SK-N-DZ (cell line): ENCODE data around the gene ST8SIA1. TPM values are rescaled to one million over a fixed set of nuclear protein-coding genes. Genes with fewer than 3 reads are reported as not detected.
"Not testable (repeated sequence)": the region's sequence is repeated elsewhere in the genome, so short reads cannot be mapped to it uniquely, and the experiment has no call there.

ENCODE experiments used
- DNase-seq: peaks from one replicate; pipeline ENCODE4 v3.0.0-alpha.2; 2015; ENCODE audit warnings: low spot score
- polyA plus RNA-seq, 2 experiments: library from polyadenylated mRNA; depleted of rRNA; stranded (reverse); fragments of >200 nt; gene quantifications; 2 replicates each; pipeline ENCODE4 v1.2.3, GENCODE V29; 2014

ST8SIA1 gene
- 46.8 and 53.2 TPM in 2 replicates for polyA plus RNA-seq (2014; cell fraction: cytosol; rRNA removed)
- polyA plus RNA-seq (2014; cell fraction: nucleus; rRNA removed) = 79.5 and 84.9 TPM in 2 replicates

GRCh38 chr12:22334410-22335100, at the start of gene ST8SIA1:
ST8SIA1 (minus strand) TSS chr12:22334707; CDS start chr12:22334232, 475 bp downstream.
- DNase-seq = peak; percentile 31

- no peak for DNase-seq
Measured at GRCh38 chr12:22380031-22380430, 45.5 kb upstream of the ST8SIA1 start.

GRCh38 chr12:22377731-22378496, 43.4 kb upstream of the ST8SIA1 start:
- no peak for DNase-seq

GRCh38 chr12:22376596-22377150, 42.2 kb upstream of the ST8SIA1 start:
- DNase-seq = not testable (repeated sequence)

GRCh38 chr12:22374508-22374907, 40.0 kb upstream of the ST8SIA1 start:
- no peak for DNase-seq

- no peak for DNase-seq
Measured at GRCh38 chr12:22372277-22372837, 37.9 kb upstream of the ST8SIA1 start.

GRCh38 chr12:22366181-22366580, 31.7 kb upstream of the ST8SIA1 start:
- DNase-seq = no peak

- no peak for DNase-seq
Measured at GRCh38 chr12:22361785-22362184, 27.3 kb upstream of the ST8SIA1 start.

- DNase-seq = no peak
Measured at GRCh38 chr12:22360774-22361173, 26.3 kb upstream of the ST8SIA1 start.

GRCh38 chr12:22357531-22357930, 23.0 kb upstream of the ST8SIA1 start:
- peak; percentile 95 for DNase-seq

- DNase-seq = peak; percentile 92
Measured at GRCh38 chr12:22356231-22356630, 21.7 kb upstream of the ST8SIA1 start.

- no peak for DNase-seq
Measured at GRCh38 chr12:22355011-22355580, 20.6 kb upstream of the ST8SIA1 start.

- DNase-seq = peak; percentile 62
Measured at GRCh38 chr12:22353615-22354325, 19.3 kb upstream of the ST8SIA1 start.

GRCh38 chr12:22350886-22351285, 16.4 kb upstream of the ST8SIA1 start:
- DNase-seq = peak; percentile 52

GRCh38 chr12:22348208-22348607, 13.7 kb upstream of the ST8SIA1 start:
- DNase-seq = no peak

GRCh38 chr12:22340143-22340542, 5.6 kb upstream of the ST8SIA1 start:
- DNase-seq = no peak

GRCh38 chr12:22339691-22340090, 5.2 kb upstream of the ST8SIA1 start:
- no peak for DNase-seq

- DNase-seq = no peak
Measured at GRCh38 chr12:22335794-22336166, 1.3 kb upstream of the ST8SIA1 start.

- peak; percentile 59 for DNase-seq
Measured at GRCh38 chr12:22333713-22334409, 646 bp downstream of the ST8SIA1 start.

- DNase-seq = peak; percentile 23
Measured at GRCh38 chr12:22333186-22333712, 1.3 kb downstream of the ST8SIA1 start.
